ENCODE results near the gene ARHGEF38.
A peak's percentile ranks its signal among the peaks of the same experiment; 100 is the strongest.

The ARHGEF38 gene

GRCh38 chr4:105708181-105709080 lies 156.0 kb downstream of the ARHGEF38 start, which contains the start of the genes GSTCD and INTS12:
Gene GSTCD (plus strand): TSS chr4:105708784. CDS start chr4:105717614, 8,830 bp downstream.
Gene INTS12 (minus strand): TSS chr4:105708689. CDS start chr4:105700005, 8,684 bp downstream.
- Histone ChIP-seq H4K91ac (ENCODE audit: low read depth, low read length) (peak within 1 kb of the TSS; percentile 75), H3K4me2 (ENCODE audit: low read length) (peak within 1 kb of the TSS; percentile 94), H2BK5ac (ENCODE audit: low read depth, low read length, poor library complexity) (peak within 1 kb of the TSS; percentile 78), H3K4ac (ENCODE audit: low read depth, low read length) (peak within 1 kb of the TSS; percentile 35), H2AFZ (ENCODE audit: insufficient read depth, low read length, poor library complexity) (peak within 1 kb of the TSS; percentile 97), H3K36me3 (ENCODE audit: control insufficient read depth in 1 of 2, insufficient read depth in 2 of 2, low read length in 2 of 2) (peaks cover 0 to 3% of the 10 kb centered on the region in 2 experiments), H2AK5ac (ENCODE audit: low read length) (no peak within 1 kb of the TSS), H3K9me3 (ENCODE audit: insufficient read depth, low read depth, low read length) (no peaks in the 10 kb centered on the region), H4K12ac (ENCODE audit: low read depth, low read length) (peak within 1 kb of the TSS; percentile 79), H3K9ac (ENCODE audit: low read length) (peak within 1 kb of the TSS; percentile 95), H3K27me3 (ENCODE audit: insufficient read depth, low read length) (no peaks in the 10 kb centered on the region), H3K4me1 (ENCODE audit: control insufficient read depth in 1 of 2, insufficient read depth in 2 of 2, low read length in 2 of 2) (no peaks in the 10 kb centered on the region), H3K18ac (ENCODE audit: low read length) (peak within 1 kb of the TSS; percentile 86), H3K23ac (ENCODE audit: low read length) (no peak within 1 kb of the TSS), H3K14ac (ENCODE audit: low read length) (peak within 1 kb of the TSS; percentile 91), H3K4me3 (ENCODE audit: low read depth, low read length) (peak within 1 kb of the TSS; percentile 94), H3K27ac (ENCODE audit: low read depth, low read length) (peak within 1 kb of the TSS; percentile 86), H3K79me1 (ENCODE audit: low read length) (peaks cover 4% of the 10 kb centered on the region), H4K8ac (ENCODE audit: low read depth, low read length) (peak within 1 kb of the TSS; percentile 92), H2BK12ac (ENCODE audit: low read length) (no peak within 1 kb of the TSS), H2BK120ac (ENCODE audit: insufficient read depth, low read length, poor library complexity) (peak within 1 kb of the TSS; percentile 67), H3K79me2 (ENCODE audit: control insufficient read depth, insufficient read depth, low read length, poor library complexity) (peaks cover 5% of the 10 kb centered on the region)
- peak; percentile 91 to 98 for DNase-seq
- no CpG with 5 or more reads among the region's 63 CpGs for WGBS (ENCODE audit: extremely low coverage, insufficient coverage, insufficient read length)

GRCh38 chr4:105709081-105709450 lies 156.6 kb downstream of the ARHGEF38 start:
- H3K27me3 ChIP-seq (ENCODE audit: insufficient read depth, low read length), result no peaks in the 10 kb centered on the region
- H3K27ac ChIP-seq (ENCODE audit: low read depth, low read length), result peak overlapping the region; percentile 86
- H3K18ac ChIP-seq (ENCODE audit: low read length), result peak overlapping the region; percentile 86
- peak overlapping the region; percentile 88 for H3K9ac ChIP-seq (ENCODE audit: low read length)
- H3K4me2 ChIP-seq (ENCODE audit: low read length), result peak overlapping the region; percentile 94
- no CpG with 5 or more reads among the region's 11 CpGs for WGBS (ENCODE audit: extremely low coverage, insufficient coverage, insufficient read length)
- no peak overlapping the region for H2AK5ac ChIP-seq (ENCODE audit: low read length)
- H3K4me3 ChIP-seq (ENCODE audit: low read depth, low read length), result peak overlapping the region; percentile 94
- H3K4ac ChIP-seq (ENCODE audit: low read depth, low read length), result no peak overlapping the region
- H3K14ac ChIP-seq (ENCODE audit: low read length), result peak overlapping the region; percentile 13
- H2BK5ac ChIP-seq (ENCODE audit: low read depth, low read length, poor library complexity), result peak overlapping the region; percentile 78
- H3K23ac ChIP-seq (ENCODE audit: low read length), result no peak overlapping the region
- no peaks in the 10 kb centered on the region for H3K9me3 ChIP-seq (ENCODE audit: insufficient read depth, low read depth, low read length)
- no peak overlapping the region for H2BK12ac ChIP-seq (ENCODE audit: low read length)
- no peak overlapping the region for H2BK120ac ChIP-seq (ENCODE audit: insufficient read depth, low read length, poor library complexity)
- H4K8ac ChIP-seq (ENCODE audit: low read depth, low read length), result peak overlapping the region; percentile 81
- H3K36me3 ChIP-seq (ENCODE audit: control insufficient read depth in 1 of 2, insufficient read depth in 2 of 2, low read length in 2 of 2), result peaks cover 0 to 3% of the 10 kb centered on the region in 2 experiments
- peak; percentile 28 to 61 for DNase-seq
- H3K79me2 ChIP-seq (ENCODE audit: control insufficient read depth, insufficient read depth, low read length, poor library complexity), result peaks cover 5% of the 10 kb centered on the region
- H3K79me1 ChIP-seq (ENCODE audit: low read length), result peaks cover 4% of the 10 kb centered on the region
- H3K4me1 ChIP-seq (ENCODE audit: control insufficient read depth in 1 of 2, insufficient read depth in 2 of 2, low read length in 2 of 2), result no peaks in the 10 kb centered on the region
- H4K12ac ChIP-seq (ENCODE audit: low read depth, low read length), result peak overlapping the region; percentile 79
- H4K91ac ChIP-seq (ENCODE audit: low read depth, low read length), result peak overlapping the region; percentile 75
- peak overlapping the region; percentile 97 for H2AFZ ChIP-seq (ENCODE audit: insufficient read depth, low read length, poor library complexity)

- Histone ChIP-seq H3K18ac (ENCODE audit: low read length) (no peak overlapping the region), H3K79me1 (ENCODE audit: low read length) (peaks cover 4% of the 10 kb centered on the region), H2AK5ac (ENCODE audit: low read length) (no peak overlapping the region), H3K27ac (ENCODE audit: low read depth, low read length) (no peak overlapping the region), H2AFZ (ENCODE audit: insufficient read depth, low read length, poor library complexity) (no peak overlapping the region), H3K36me3 (ENCODE audit: control insufficient read depth in 1 of 2, insufficient read depth in 2 of 2, low read length in 2 of 2) (peaks cover 0 to under 1% of the 10 kb centered on the region in 2 experiments), H3K23ac (ENCODE audit: low read length) (no peak overlapping the region), H2BK12ac (ENCODE audit: low read length) (no peak overlapping the region), H3K27me3 (ENCODE audit: insufficient read depth, low read length) (no peaks in the 10 kb centered on the region), H4K8ac (ENCODE audit: low read depth, low read length) (no peak overlapping the region), H3K4me1 (ENCODE audit: control insufficient read depth in 1 of 2, insufficient read depth in 2 of 2, low read length in 2 of 2) (no peaks in the 10 kb centered on the region), H2BK120ac (ENCODE audit: insufficient read depth, low read length, poor library complexity) (no peak overlapping the region), H3K79me2 (ENCODE audit: control insufficient read depth, insufficient read depth, low read length, poor library complexity) (peaks cover 5% of the 10 kb centered on the region), H3K14ac (ENCODE audit: low read length) (no peak overlapping the region), H4K12ac (ENCODE audit: low read depth, low read length) (no peak overlapping the region), H4K91ac (ENCODE audit: low read depth, low read length) (no peak overlapping the region), H3K4me3 (ENCODE audit: low read depth, low read length) (no peak overlapping the region), H3K9me3 (ENCODE audit: insufficient read depth, low read depth, low read length) (no peaks in the 10 kb centered on the region), H3K4ac (ENCODE audit: low read depth, low read length) (no peak overlapping the region), H2BK5ac (ENCODE audit: low read depth, low read length, poor library complexity) (no peak overlapping the region), H3K4me2 (ENCODE audit: low read length) (no peak overlapping the region), H3K9ac (ENCODE audit: low read length) (no peak overlapping the region)
- no CpG with 5 or more reads among the region's 16 CpGs for WGBS (ENCODE audit: extremely low coverage, insufficient coverage, insufficient read length)
- DNase-seq, result no peak
These were observed 157.7 kb downstream of the ARHGEF38 start for GRCh38 chr4:105710012-105710600.

- H4K12ac ChIP-seq (ENCODE audit: low read depth, low read length), result no peak overlapping the region
- H4K8ac ChIP-seq (ENCODE audit: low read depth, low read length), result no peak overlapping the region
- H3K4me1 ChIP-seq (ENCODE audit: control insufficient read depth in 1 of 2, insufficient read depth in 2 of 2, low read length in 2 of 2), result no peaks in the 10 kb centered on the region
- no peak overlapping the region for H3K4ac ChIP-seq (ENCODE audit: low read depth, low read length)
- H3K9me3 ChIP-seq (ENCODE audit: insufficient read depth, low read depth, low read length), result no peaks in the 10 kb centered on the region
- peaks cover 5% of the 10 kb centered on the region for H3K79me2 ChIP-seq (ENCODE audit: control insufficient read depth, insufficient read depth, low read length, poor library complexity)
- no peaks in the 10 kb centered on the region for H3K27me3 ChIP-seq (ENCODE audit: insufficient read depth, low read length)
- no peak overlapping the region for H3K14ac ChIP-seq (ENCODE audit: low read length)
- no peak overlapping the region for H2BK120ac ChIP-seq (ENCODE audit: insufficient read depth, low read length, poor library complexity)
- H3K79me1 ChIP-seq (ENCODE audit: low read length), result peaks cover 4% of the 10 kb centered on the region
- DNase-seq, result peak; percentile 14 to 59
- no peak overlapping the region for H3K9ac ChIP-seq (ENCODE audit: low read length)
- no peak overlapping the region for H3K18ac ChIP-seq (ENCODE audit: low read length)
- H2BK5ac ChIP-seq (ENCODE audit: low read depth, low read length, poor library complexity), result no peak overlapping the region
- no peaks in the 10 kb centered on the region for H3K36me3 ChIP-seq (ENCODE audit: control insufficient read depth in 1 of 2, insufficient read depth in 2 of 2, low read length in 2 of 2)
- no CpG with 5 or more reads among the region's 6 CpGs for WGBS (ENCODE audit: extremely low coverage, insufficient coverage, insufficient read length)
- H3K23ac ChIP-seq (ENCODE audit: low read length), result no peak overlapping the region
- no peak overlapping the region for H4K91ac ChIP-seq (ENCODE audit: low read depth, low read length)
- no peak overlapping the region for H3K4me3 ChIP-seq (ENCODE audit: low read depth, low read length)
- H2AFZ ChIP-seq (ENCODE audit: insufficient read depth, low read length, poor library complexity), result no peak overlapping the region
- no peak overlapping the region for H2BK12ac ChIP-seq (ENCODE audit: low read length)
- H3K27ac ChIP-seq (ENCODE audit: low read depth, low read length), result no peak overlapping the region
- no peak overlapping the region for H2AK5ac ChIP-seq (ENCODE audit: low read length)
- no peak overlapping the region for H3K4me2 ChIP-seq (ENCODE audit: low read length)
These were observed 158.3 kb downstream of the ARHGEF38 start for GRCh38 chr4:105710678-105711077.
